Breast epithelium (tissue), 4 donors: Measurements from ENCODE around the gene PRG2. TPM values are rescaled to one million over a fixed set of nuclear protein-coding genes. Genes with fewer than 3 reads are reported as not detected.
"Not testable (repeated sequence)": the region's sequence is repeated elsewhere in the genome, so short reads cannot be mapped to it uniquely, and the experiment has no call there.

Source experiments
- DNase-seq, 2 donors: peaks; one replicate each; pipeline ENCODE4 v3.0.0-alpha.2; 2019; ENCODE audit warnings: low spot score in 2 of 2
- H3K27ac ChIP-seq, 2 donors: fragments of 200-600 bp; sonication (generic) in 1 of 2; one replicate each; pipeline ENCODE4 v1.5.1; 2016 to 2019; ENCODE audit warnings: mild to moderate bottlenecking in 1 of 2
- H3K27me3 ChIP-seq, 2 donors: fragments of 200-600 bp; sonication (generic) in 1 of 2; one replicate each; pipeline versions ENCODE4 v1.5.1 to v1.6.0; 2017 to 2019; ENCODE audit warnings: control low read depth in 1 of 2, mild to moderate bottlenecking in 1 of 2
- H3K36me3 ChIP-seq: fragments of 200-600 bp; one replicate; pipeline ENCODE4 v1.5.1; 2019
- H3K4me1 ChIP-seq, 2 donors: fragments of 200-600 bp; sonication (generic); one replicate each; pipeline ENCODE4 v1.5.1; 2016 to 2019; ENCODE audit warnings: control low read depth in 1 of 2
- H3K4me3 ChIP-seq, 3 donors: fragments of 200-600 bp; sonication (generic); 1 replicate in 2 of 3; 2 replicates in 1 of 3; pipeline ENCODE4 v1.5.1; 2016 to 2019; ENCODE audit warnings: mild to moderate bottlenecking in 3 of 3, moderate library complexity in 2 of 3
- H3K9me3 ChIP-seq, 2 donors: fragments of 200-600 bp; sonication (generic) in 1 of 2; one replicate each; pipeline ENCODE4 v1.5.1; 2016 to 2019; ENCODE audit warnings: control low read depth in 1 of 2
- POLR2A ChIP-seq: fragments of 450-650 bp; IDR thresholded peaks from one replicate; pipeline ENCODE4 v1.6.1; 2016; ENCODE audit warnings: antibody characterized with exemption, mild to moderate bottlenecking, moderate library complexity
- POLR2AphosphoS5 ChIP-seq, 3 donors: sonication (generic); formaldehyde crosslinking; IDR thresholded peaks; one replicate each; pipeline ENCODE4 v1.6.1; 2017; ENCODE audit warnings: antibody characterized with exemption in 3 of 3
- intact Hi-C: fragments of 100-400 bp; cut with DNase I; formaldehyde crosslinking; loops from one replicate; pipeline ENCODE4 v1.15.1; 2023; ENCODE audit warnings: low total_unique reads
- total RNA-seq, 3 donors: library from RNA; depleted of rRNA; stranded (reverse); fragments of >200 nt; gene quantifications; one replicate each; pipeline ENCODE4 v1.1.0, GENCODE V29; 2016
- TF ChIP-seq, protein P1 (sequence below), 3 donors: fragments of 450-650 bp; IDR thresholded peaks; one replicate each; pipeline ENCODE4 v1.5.1; 2016 to 2017; ENCODE audit warnings: antibody characterized with exemption in 3 of 3, mild to moderate bottlenecking in 3 of 3, moderate library complexity in 3 of 3

PRG2 gene
- total RNA-seq, 3 donors from 2014 or later, result 1.1 TPM; not detected in 2

DNA sequence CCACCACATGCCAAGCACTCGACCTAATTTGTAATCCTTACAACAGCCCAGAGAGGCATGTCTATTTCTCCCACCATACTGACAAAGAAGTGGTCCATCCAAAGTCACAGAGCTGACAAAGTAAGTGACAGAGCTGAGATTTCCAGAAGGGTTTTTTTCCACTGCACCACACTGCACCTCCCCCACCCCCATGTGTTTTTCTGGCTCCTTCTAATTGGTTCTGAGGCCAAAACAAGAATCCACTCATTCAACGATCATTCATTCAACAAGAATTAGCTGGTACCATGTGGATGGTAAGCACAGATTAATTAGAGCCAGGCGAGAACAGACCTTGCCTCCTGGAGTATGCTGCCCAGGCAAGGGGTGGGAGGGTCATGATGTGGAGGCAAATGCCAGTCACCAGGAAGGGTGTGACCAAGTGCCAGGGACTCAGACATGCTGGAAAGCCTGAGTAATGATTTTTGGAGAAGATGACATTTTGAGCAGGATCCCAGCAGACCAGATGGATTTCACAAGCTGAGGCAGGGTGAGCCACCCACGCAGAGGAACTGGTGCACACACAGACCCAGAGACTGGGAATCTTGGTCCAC is 14.9 kb upstream of the PRG2 start:
- no peak for DNase-seq
- Histone ChIP-seq H3K36me3 (no peaks in the 10 kb centered on the region), H3K27ac (peak overlapping the region in 1 of 2 donors; percentile 69), H3K9me3 (no peaks in the 10 kb centered on the region), H3K4me3 (no peak overlapping the region), H3K27me3 (no peaks in the 10 kb centered on the region), H3K4me1 (no peaks in the 10 kb centered on the region)
- TF ChIP-seq, protein P1, sequence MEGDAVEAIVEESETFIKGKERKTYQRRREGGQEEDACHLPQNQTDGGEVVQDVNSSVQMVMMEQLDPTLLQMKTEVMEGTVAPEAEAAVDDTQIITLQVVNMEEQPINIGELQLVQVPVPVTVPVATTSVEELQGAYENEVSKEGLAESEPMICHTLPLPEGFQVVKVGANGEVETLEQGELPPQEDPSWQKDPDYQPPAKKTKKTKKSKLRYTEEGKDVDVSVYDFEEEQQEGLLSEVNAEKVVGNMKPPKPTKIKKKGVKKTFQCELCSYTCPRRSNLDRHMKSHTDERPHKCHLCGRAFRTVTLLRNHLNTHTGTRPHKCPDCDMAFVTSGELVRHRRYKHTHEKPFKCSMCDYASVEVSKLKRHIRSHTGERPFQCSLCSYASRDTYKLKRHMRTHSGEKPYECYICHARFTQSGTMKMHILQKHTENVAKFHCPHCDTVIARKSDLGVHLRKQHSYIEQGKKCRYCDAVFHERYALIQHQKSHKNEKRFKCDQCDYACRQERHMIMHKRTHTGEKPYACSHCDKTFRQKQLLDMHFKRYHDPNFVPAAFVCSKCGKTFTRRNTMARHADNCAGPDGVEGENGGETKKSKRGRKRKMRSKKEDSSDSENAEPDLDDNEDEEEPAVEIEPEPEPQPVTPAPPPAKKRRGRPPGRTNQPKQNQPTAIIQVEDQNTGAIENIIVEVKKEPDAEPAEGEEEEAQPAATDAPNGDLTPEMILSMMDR (IDR thresholded peaks at IDR 0.05), result no peak
- no peak for TF ChIP-seq POLR2AphosphoS5 (IDR thresholded peaks at IDR 0.05)
- intact Hi-C loops, result no loop called here

DNA sequence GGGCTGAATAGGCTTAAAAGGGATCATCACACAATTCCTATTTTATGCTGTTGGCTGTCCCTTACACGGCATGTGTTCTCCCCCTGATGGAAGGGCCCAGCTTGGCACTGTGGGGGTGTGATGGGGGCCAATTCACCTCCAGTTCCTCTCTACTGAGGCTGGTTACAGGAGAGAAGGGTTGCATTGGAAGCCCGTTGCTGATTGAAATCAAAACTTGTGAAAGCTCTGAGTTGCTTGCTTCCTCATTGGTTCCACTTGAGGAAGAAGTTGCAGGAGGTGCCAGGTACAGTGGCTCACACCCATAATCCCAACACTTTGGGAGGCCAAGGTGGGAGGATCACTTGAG is 13.3 kb upstream of the PRG2 start:
- Histone ChIP-seq H3K36me3 (no peaks in the 10 kb centered on the region), H3K27ac (no peak overlapping the region), H3K4me1 (no peaks in the 10 kb centered on the region), H3K4me3 (no peak overlapping the region), H3K27me3 (no peaks in the 10 kb centered on the region), H3K9me3 (no peaks in the 10 kb centered on the region)
- intact Hi-C loops, result no loop called here
- TF ChIP-seq POLR2A (no peak), POLR2AphosphoS5 (IDR thresholded peaks at IDR 0.05) (no peak)
- TF ChIP-seq, protein P1 (IDR thresholded peaks at IDR 0.05), result no peak
- no peak for DNase-seq

- DNase-seq, H3K4me3 ChIP-seq, H3K9me3 ChIP-seq, H3K27me3 ChIP-seq, H3K4me1 ChIP-seq, H3K36me3 ChIP-seq, H3K27ac ChIP-seq, intact Hi-C loops: not testable (repeated sequence)
Measured at GRCh38 chr11:57403003-57403801, 12.8 kb upstream of the PRG2 start.

DNA sequence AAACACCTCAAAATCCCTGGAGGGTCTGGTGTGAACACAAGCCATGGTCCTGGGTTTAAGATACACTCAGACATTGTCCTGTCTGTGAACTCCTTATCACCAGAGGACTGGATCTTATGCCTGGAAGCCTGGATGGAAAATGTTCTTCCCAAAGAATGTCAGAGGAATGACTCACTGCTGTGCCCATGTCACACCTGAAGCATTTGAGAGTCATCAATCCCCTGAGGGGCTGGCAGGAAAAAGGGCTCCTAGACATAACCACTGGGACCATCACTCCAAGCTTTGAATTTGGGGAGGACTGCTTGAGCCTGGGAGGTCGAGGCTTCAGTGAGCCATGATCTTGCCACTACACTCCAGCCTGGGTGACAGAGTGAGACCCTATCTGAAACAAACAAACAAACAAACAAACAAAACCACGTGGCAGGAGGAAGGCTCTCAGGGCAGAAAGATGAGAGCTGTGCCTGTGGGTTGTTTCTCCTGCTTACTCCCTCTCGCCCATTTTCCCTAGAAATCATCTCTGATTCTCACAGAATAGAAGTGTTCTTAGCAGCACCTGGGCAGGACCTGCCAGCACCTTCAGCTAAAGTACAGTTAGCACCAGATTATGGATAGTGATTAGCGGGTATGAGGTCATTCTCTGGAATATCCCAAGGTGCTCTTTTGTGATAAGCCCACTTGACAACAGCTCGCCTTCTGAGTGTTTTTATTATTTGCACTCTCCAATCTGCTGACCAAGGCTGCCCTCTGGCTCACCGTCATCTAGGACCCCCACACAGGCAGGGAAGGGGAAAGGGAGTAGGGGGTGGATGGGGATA is 11.9 kb upstream of the PRG2 start:
- Histone ChIP-seq H3K27ac (no peak overlapping the region), H3K9me3 (no peaks in the 10 kb centered on the region), H3K27me3 (no peaks in the 10 kb centered on the region), H3K36me3 (no peaks in the 10 kb centered on the region), H3K4me1 (no peaks in the 10 kb centered on the region), H3K4me3 (no peak overlapping the region)
- DNase-seq, result no peak
- intact Hi-C loops, result no loop called here
- TF ChIP-seq POLR2A (no peak), POLR2AphosphoS5 (IDR thresholded peaks at IDR 0.05) (no peak)
- TF ChIP-seq, protein P1 (IDR thresholded peaks at IDR 0.05), result no peak

- TF ChIP-seq, protein P1 (IDR thresholded peaks at IDR 0.05), result no peak
- TF ChIP-seq POLR2AphosphoS5 (IDR thresholded peaks at IDR 0.05) (no peak), POLR2A (no peak)
- H3K27me3 ChIP-seq, result no peaks in the 10 kb centered on the region
- no peaks in the 10 kb centered on the region for H3K4me1 ChIP-seq
- DNase-seq, result no peak
- H3K9me3 ChIP-seq, result no peaks in the 10 kb centered on the region
- H3K36me3 ChIP-seq, result no peaks in the 10 kb centered on the region
- intact Hi-C loops, result loop anchor here (10.0 kb wide), 1 partner anchor 1735 kb away; the partner anchor contains the start of gene OR4C6
- H3K27ac ChIP-seq, result no peak overlapping the region
- H3K4me3 ChIP-seq, result no peak overlapping the region
Measured at GRCh38 chr11:57399972-57400578, 9.6 kb upstream of the PRG2 start.
